ENCODE measurements around the gene XXYLT1. TPM values are rescaled to one million over a fixed set of nuclear protein-coding genes. Genes with fewer than 3 reads are reported as not detected.

Gene XXYLT1
- total and polyA plus RNA-seq, 12 donors, result 6.2 to 14.6 (median 9.3) TPM

- intact Hi-C loops (cut with DNase I), result no loop called here
- 89 to 93% (median 91%) methylated on average over 8 to 10 of the region's 10 CpGs for WGBS, 4 donors
- Histone ChIP-seq H3K9me3 (replicated peaks in 1 of 3) (no peaks in the 10 kb centered on the region), H3K27me3 (no peaks in the 10 kb centered on the region), H3K27ac (no peak overlapping the region), H3K4me1 (replicated peaks in 1 of 2) (no peaks in the 10 kb centered on the region), H3K36me3 (replicated peaks in 1 of 2) (no peaks in the 10 kb centered on the region), H3K4me3 (no peak overlapping the region)
- TF ChIP-seq POLR2A (IDR thresholded peaks at IDR 0.05), result no peak
- TF ChIP-seq CTCF (IDR thresholded peaks at IDR 0.05), result no peak
- DNase-seq, result peak in 1 of 7 donors; percentile 5
Observed at GRCh38 chr3:195032955-195033354, 238.0 kb downstream of the XXYLT1 start.

GRCh38 chr3:195032106-195032759 lies 238.7 kb downstream of the XXYLT1 start:
- no peak for DNase-seq
- 83 to 96% (median 87%) methylated on average over 5 to 12 of the region's 12 CpGs for WGBS, 4 donors
- intact Hi-C loops (cut with DNase I), result no loop called here
- H3K4me1 ChIP-seq (replicated peaks in 1 of 2), result no peaks in the 10 kb centered on the region
- no peaks in the 10 kb centered on the region for H3K9me3 ChIP-seq (replicated peaks in 1 of 3)
- H3K27me3 ChIP-seq, result no peaks in the 10 kb centered on the region
- peak overlapping the region in 1 of 5 donors; percentile 63 for H3K27ac ChIP-seq
- H3K36me3 ChIP-seq (replicated peaks in 1 of 2), result no peaks in the 10 kb centered on the region
- TF ChIP-seq POLR2A (IDR thresholded peaks at IDR 0.05), result no peak
- TF ChIP-seq CTCF (IDR thresholded peaks at IDR 0.05), result no peak
- H3K4me3 ChIP-seq, result no peak overlapping the region

- Histone ChIP-seq H3K4me1 (replicated peaks in 1 of 2) (no peaks in the 10 kb centered on the region), H3K36me3 (replicated peaks in 1 of 2) (no peaks in the 10 kb centered on the region), H3K27ac (peak overlapping the region in 1 of 5 donors; percentile 67), H3K27me3 (no peaks in the 10 kb centered on the region), H3K4me3 (no peak overlapping the region), H3K9me3 (replicated peaks in 1 of 3) (no peaks in the 10 kb centered on the region)
- DNase-seq, result no peak
- no peak for TF ChIP-seq POLR2A (IDR thresholded peaks at IDR 0.05)
- TF ChIP-seq CTCF (IDR thresholded peaks at IDR 0.05), result no peak
- intact Hi-C loops (cut with DNase I), result no loop called here
- 80 to 86% (median 84%) methylated on average over 4 to 5 of the region's 5 CpGs for WGBS, 4 donors
Observed at GRCh38 chr3:195031574-195032003, 239.4 kb downstream of the XXYLT1 start.

- Histone ChIP-seq H3K27me3 (no peaks in the 10 kb centered on the region), H3K4me3 (no peak overlapping the region), H3K36me3 (replicated peaks in 1 of 2) (no peaks in the 10 kb centered on the region), H3K27ac (peak overlapping the region in 2 of 5 donors; percentile 37 to 67), H3K9me3 (replicated peaks in 1 of 3) (no peaks in the 10 kb centered on the region), H3K4me1 (replicated peaks in 1 of 2) (no peaks in the 10 kb centered on the region)
- intact Hi-C loops (cut with DNase I), result no loop called here
- 56 to 70% (median 66%) methylated on average over 8 to 13 of the region's 13 CpGs for WGBS, 4 donors
- peak in 3 of 7 donors; percentile 23 to 58 (median 36) for DNase-seq
- TF ChIP-seq POLR2A (IDR thresholded peaks at IDR 0.05) (no peak), CTCF (IDR thresholded peaks at IDR 0.05) (no peak)
Observed at GRCh38 chr3:195030791-195031321, 240.1 kb downstream of the XXYLT1 start.

All from adrenal gland (tissue), 12 donors.